NB4 (cell line): ENCODE measurements around the gene ZNF771.

Experiments used
- CTCF ChIP-seq: IDR thresholded peaks from one replicate; pipeline ENCODE4 v1.5.1; 2012; ENCODE audit warnings: low read depth, low read length
- MAX ChIP-seq: IDR thresholded peaks from 2 replicates; pipeline ENCODE4 v1.6.1; 2011; ENCODE audit warnings: low read depth, low read length
- MYC ChIP-seq: IDR thresholded peaks from 2 replicates; pipeline ENCODE4 v1.6.1; 2011; ENCODE audit warnings: low read depth, low read length
- POLR2A ChIP-seq: IDR thresholded peaks from 2 replicates; pipeline ENCODE4 v1.6.1; 2011; ENCODE audit warnings: mild to moderate bottlenecking; ENCODE audit not compliant: insufficient read length; ENCODE audit errors: extremely low read depth

GRCh38 chr16:30377812-30378235 lies 29.6 kb upstream of the ZNF771 start:
- TF ChIP-seq CTCF (no peak), POLR2A (peak; percentile 69), MAX (no peak; the same call in 1 of the 2 replicates), MYC (peak; percentile 15; the same call in 1 of the 2 replicates)
